CD8-positive, alpha-beta memory T cell (primary cell): ENCODE measurements around the gene IQCH. TPM values are rescaled to one million over a fixed set of nuclear protein-coding genes. Genes with fewer than 3 reads are reported as not detected.

Source experiments
- polyA plus RNA-seq: library from polyadenylated mRNA; unstranded; fragments of 300-500 nt; fragmentation: Illumina TruSeq; gene quantifications from one replicate; pipeline ENCODE4 v1.2.3, GENCODE V29; 2021
- total RNA-seq, 2 experiments: library from RNA; stranded (reverse); gene quantifications; one replicate each; pipeline ENCODE4 v1.2.3, GENCODE V29; 2021

The IQCH gene
- total and polyA plus RNA-seq, 3 experiments from 2014 or later, result 0.52 to 1.3 (median 1.0) TPM

Other genes starting within 250 kb of the IQCH start
- 10 to 100 TPM; 30.2 to 34.2 TPM for gene SMAD3, start 189.2 kb upstream of the IQCH start, total RNA-seq
- gene SMAD3, start 189.2 kb upstream of the IQCH start, polyA plus RNA-seq, result 31.7 TPM
- gene AAGAB, start 125 bp upstream of the IQCH start, total RNA-seq, result 10 to 100 TPM; 66.6 to 76.1 TPM
- 53.9 TPM for gene AAGAB, start 125 bp upstream of the IQCH start, polyA plus RNA-seq